Measurements from ENCODE around the gene NCKAP1. TPM values are rescaled to one million over a fixed set of nuclear protein-coding genes. Genes with fewer than 3 reads are reported as not detected.
A peak's percentile ranks its signal among the peaks of the same experiment; 100 is the strongest.

Gene NCKAP1
- polyA plus RNA-seq, 1 of the 3 experiments (the other 2 are of a cell fraction), result 64.0 TPM

DNA sequence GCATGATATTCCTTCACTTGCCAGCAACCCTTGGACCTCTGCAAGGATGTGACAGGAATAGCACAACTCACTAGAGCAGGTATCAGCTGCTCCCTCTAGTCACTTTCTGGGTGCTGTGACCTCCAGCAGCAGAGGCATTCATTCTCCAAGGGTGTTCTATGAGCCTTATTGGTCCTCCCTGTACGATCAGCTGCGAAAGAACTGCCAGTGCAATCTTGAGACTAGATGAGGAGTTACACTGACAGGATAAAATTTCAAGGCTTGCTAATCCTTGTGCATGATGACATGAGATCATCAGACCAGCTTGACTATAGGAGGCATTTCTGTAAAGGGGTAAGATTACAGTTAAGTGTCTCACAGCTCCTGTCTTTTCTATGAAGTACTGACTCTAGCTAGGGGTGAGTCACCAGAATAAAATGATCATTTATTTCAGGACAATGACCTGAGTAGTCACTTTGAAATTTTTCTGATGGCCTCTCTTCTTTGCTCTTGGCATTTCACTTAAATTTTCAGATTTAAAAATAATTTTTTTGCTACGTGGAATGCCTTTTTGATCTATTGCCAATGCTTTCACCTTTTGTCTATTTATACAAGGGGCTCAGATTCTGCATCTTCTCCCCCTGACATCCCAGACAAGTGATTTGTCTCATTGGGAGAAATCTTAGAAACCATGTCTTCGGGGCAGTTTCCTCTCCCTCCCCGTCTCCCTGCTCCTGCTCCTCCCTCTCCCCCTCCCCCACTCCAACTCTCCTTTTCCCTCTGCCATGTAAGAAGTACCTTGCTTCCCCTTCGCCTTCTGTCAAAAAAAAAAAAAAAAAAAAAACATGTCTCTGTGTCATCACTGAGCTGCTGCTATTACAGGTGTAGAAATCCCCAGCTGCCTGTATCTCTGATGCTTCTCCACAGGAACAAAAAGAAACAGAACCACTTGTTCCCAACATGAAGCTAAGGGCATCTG, 122.6 kb downstream of the NCKAP1 start (continued):
- TF ChIP-seq TCF12 (IDR thresholded peaks at IDR 0.05), result peak; percentile 63
- TF ChIP-seq, protein P1, sequence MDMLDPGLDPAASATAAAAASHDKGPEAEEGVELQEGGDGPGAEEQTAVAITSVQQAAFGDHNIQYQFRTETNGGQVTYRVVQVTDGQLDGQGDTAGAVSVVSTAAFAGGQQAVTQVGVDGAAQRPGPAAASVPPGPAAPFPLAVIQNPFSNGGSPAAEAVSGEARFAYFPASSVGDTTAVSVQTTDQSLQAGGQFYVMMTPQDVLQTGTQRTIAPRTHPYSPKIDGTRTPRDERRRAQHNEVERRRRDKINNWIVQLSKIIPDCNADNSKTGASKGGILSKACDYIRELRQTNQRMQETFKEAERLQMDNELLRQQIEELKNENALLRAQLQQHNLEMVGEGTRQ (IDR thresholded peaks at IDR 0.05; ENCODE audit: borderline replicate concordance, low read depth, low read length), result no peak
- no peak for TF ChIP-seq CHD2 (IDR thresholded peaks at IDR 0.05; ENCODE audit: low read length, partially characterized antibody)
- no peak for TF ChIP-seq SMC3 (IDR thresholded peaks at IDR 0.05; ENCODE audit: low read depth, low read length)
- TF ChIP-seq GATA2 (CRISPR knock-in tag; IDR thresholded peaks at IDR 0.05), result no peak
- TF ChIP-seq, protein P2, sequence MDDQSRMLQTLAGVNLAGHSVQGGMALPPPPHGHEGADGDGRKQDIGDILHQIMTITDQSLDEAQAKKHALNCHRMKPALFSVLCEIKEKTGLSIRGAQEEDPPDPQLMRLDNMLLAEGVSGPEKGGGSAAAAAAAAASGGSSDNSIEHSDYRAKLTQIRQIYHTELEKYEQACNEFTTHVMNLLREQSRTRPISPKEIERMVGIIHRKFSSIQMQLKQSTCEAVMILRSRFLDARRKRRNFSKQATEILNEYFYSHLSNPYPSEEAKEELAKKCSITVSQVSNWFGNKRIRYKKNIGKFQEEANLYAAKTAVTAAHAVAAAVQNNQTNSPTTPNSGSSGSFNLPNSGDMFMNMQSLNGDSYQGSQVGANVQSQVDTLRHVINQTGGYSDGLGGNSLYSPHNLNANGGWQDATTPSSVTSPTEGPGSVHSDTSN (IDR thresholded peaks at IDR 0.05), result peak; percentile 77
- no peak for TF ChIP-seq GABPA (IDR thresholded peaks at IDR 0.05; ENCODE audit: low read depth)
- no peak for TF ChIP-seq EZH2phosphoT487 (IDR thresholded peaks at IDR 0.05; ENCODE audit: borderline replicate concordance, low read depth)
- TF ChIP-seq RAD21 (IDR thresholded peaks at IDR 0.05; ENCODE audit: low read length), result no peak
- peak; percentile 77 for TF ChIP-seq JUND (IDR thresholded peaks at IDR 0.05)
- TF ChIP-seq EP300 (IDR thresholded peaks at IDR 0.05; ENCODE audit: borderline replicate concordance in 1 of 2, low read depth in 1 of 2, low read length in 1 of 2), result peak in 1 of 2 experiments; percentile 15; a peak in 1 of 4 replicates
- no peak for TF ChIP-seq ELF1 (IDR thresholded peaks at IDR 0.05)

DNA sequence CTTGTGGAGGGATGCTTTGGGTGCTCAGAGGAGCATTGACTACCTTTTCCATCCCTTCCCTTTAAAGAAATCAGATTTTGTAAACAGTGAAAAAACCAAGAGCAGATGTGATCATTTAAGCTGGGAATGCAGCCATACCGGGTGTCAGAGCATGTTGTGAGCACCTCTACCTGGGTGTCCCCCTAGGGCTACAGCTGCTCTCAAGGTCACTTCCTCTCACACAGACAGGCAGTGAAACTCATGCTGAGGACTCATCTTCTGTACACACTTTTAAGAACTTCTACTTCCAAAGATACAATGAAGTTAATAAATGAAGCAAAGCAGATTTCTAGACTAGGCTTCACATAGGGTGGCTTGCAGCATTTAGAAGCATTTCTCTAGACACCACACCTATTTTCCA, 123.4 kb downstream of the NCKAP1 start:
- H3K27ac ChIP-seq (ENCODE audit: low read depth in 2 of 2, low read length in 1 of 2), result peak overlapping the region; percentile 50 to 72; a peak in 3 of 4 replicates
- H3K27me3 ChIP-seq (ENCODE audit: insufficient read depth), result no peaks in the 10 kb centered on the region
- peaks cover 46 to 48% of the 10 kb centered on the region in 2 experiments for H3K36me3 ChIP-seq (replicated peaks in 1 of 2; ENCODE audit: control insufficient read depth in 1 of 2, insufficient read depth in 2 of 2, low read length in 1 of 2)
- no peak overlapping the region for H3K9ac ChIP-seq
- H3K9me3 ChIP-seq, result no peaks in the 10 kb centered on the region
- H3K4me3 ChIP-seq (ENCODE audit: low read depth in 2 of 2, low read length in 1 of 2), result no peak overlapping the region
- DNase-seq, result no peak
- 100% methylated on average over 1 of the region's 1 CpG for WGBS (ENCODE audit: low lambda C conversion rate)
- H3K79me2 ChIP-seq (ENCODE audit: insufficient read depth), result no peaks in the 10 kb centered on the region
- peaks cover 8 to 35% of the 10 kb centered on the region in 2 experiments for H3K4me1 ChIP-seq (ENCODE audit: control insufficient read depth in 1 of 2, insufficient read depth in 2 of 2, low read depth in 1 of 2, low read length in 1 of 2)
- no peaks in the 10 kb centered on the region for H3K9me2 ChIP-seq
- H3K4me2 ChIP-seq, result peak overlapping the region; percentile 72
- peaks cover 33% of the 10 kb centered on the region for H3F3A ChIP-seq (replicated peaks; ENCODE audit: insufficient read depth)
- no peak overlapping the region for H2AFZ ChIP-seq (ENCODE audit: low read depth)
- ChIA-PET POLR2A (no interaction called here), CTCF (interaction anchor here (0.6 to 0.8 kb wide), 2 partner anchors 19 to 130 kb away, joined by 3 read pairs; no protein-coding TSS in a partner anchor)
- H4K20me1 ChIP-seq (ENCODE audit: insufficient read depth), result peaks cover 6% of the 10 kb centered on the region
- TF ChIP-seq, protein P3, sequence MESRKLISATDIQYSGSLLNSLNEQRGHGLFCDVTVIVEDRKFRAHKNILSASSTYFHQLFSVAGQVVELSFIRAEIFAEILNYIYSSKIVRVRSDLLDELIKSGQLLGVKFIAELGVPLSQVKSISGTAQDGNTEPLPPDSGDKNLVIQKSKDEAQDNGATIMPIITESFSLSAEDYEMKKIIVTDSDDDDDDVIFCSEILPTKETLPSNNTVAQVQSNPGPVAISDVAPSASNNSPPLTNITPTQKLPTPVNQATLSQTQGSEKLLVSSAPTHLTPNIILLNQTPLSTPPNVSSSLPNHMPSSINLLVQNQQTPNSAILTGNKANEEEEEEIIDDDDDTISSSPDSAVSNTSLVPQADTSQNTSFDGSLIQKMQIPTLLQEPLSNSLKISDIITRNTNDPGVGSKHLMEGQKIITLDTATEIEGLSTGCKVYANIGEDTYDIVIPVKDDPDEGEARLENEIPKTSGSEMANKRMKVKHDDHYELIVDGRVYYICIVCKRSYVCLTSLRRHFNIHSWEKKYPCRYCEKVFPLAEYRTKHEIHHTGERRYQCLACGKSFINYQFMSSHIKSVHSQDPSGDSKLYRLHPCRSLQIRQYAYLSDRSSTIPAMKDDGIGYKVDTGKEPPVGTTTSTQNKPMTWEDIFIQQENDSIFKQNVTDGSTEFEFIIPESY (IDR thresholded peaks at IDR 0.05; ENCODE audit: borderline replicate concordance, low read depth), result no peak
- TF ChIP-seq, protein P2 (IDR thresholded peaks at IDR 0.05), result no peak
- TF ChIP-seq MEF2A (IDR thresholded peaks at IDR 0.05; ENCODE audit: borderline replicate concordance, low read depth) (no peak), EP300 (IDR thresholded peaks at IDR 0.05; ENCODE audit: borderline replicate concordance in 1 of 2, low read depth in 1 of 2, low read length in 1 of 2) (no peak), EZH2phosphoT487 (IDR thresholded peaks at IDR 0.05; ENCODE audit: borderline replicate concordance, low read depth) (no peak), FOXM1 (IDR thresholded peaks at IDR 0.05; ENCODE audit: low read depth) (no peak), RCOR1 (IDR thresholded peaks at IDR 0.05; ENCODE audit: low read length) (no peak), RFX5 (IDR thresholded peaks at IDR 0.05; ENCODE audit: low read length) (no peak), SIN3A (IDR thresholded peaks at IDR 0.05; ENCODE audit: borderline replicate concordance, low read depth, low read length) (no peak), GABPA (IDR thresholded peaks at IDR 0.05; ENCODE audit: low read depth) (no peak)
- TF ChIP-seq, protein P4, sequence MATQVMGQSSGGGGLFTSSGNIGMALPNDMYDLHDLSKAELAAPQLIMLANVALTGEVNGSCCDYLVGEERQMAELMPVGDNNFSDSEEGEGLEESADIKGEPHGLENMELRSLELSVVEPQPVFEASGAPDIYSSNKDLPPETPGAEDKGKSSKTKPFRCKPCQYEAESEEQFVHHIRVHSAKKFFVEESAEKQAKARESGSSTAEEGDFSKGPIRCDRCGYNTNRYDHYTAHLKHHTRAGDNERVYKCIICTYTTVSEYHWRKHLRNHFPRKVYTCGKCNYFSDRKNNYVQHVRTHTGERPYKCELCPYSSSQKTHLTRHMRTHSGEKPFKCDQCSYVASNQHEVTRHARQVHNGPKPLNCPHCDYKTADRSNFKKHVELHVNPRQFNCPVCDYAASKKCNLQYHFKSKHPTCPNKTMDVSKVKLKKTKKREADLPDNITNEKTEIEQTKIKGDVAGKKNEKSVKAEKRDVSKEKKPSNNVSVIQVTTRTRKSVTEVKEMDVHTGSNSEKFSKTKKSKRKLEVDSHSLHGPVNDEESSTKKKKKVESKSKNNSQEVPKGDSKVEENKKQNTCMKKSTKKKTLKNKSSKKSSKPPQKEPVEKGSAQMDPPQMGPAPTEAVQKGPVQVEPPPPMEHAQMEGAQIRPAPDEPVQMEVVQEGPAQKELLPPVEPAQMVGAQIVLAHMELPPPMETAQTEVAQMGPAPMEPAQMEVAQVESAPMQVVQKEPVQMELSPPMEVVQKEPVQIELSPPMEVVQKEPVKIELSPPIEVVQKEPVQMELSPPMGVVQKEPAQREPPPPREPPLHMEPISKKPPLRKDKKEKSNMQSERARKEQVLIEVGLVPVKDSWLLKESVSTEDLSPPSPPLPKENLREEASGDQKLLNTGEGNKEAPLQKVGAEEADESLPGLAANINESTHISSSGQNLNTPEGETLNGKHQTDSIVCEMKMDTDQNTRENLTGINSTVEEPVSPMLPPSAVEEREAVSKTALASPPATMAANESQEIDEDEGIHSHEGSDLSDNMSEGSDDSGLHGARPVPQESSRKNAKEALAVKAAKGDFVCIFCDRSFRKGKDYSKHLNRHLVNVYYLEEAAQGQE (IDR thresholded peaks at IDR 0.05; ENCODE audit: low read depth, low read length), result no peak

Data from SK-N-SH (cell line).